Fibroblast of lung (primary cell): Measurements from ENCODE around the gene MCFD2.

Experiments used
- EZH2 ChIP-seq: IDR thresholded peaks from 2 replicates; pipeline ENCODE4 v1.5.1; 2012; ENCODE audit warnings: low read length, control low read depth, mild to moderate bottlenecking; ENCODE audit errors: missing control alignments
- TF ChIP-seq, protein P1 (sequence below), 2 donors: IDR thresholded peaks in 1 of 2; conservative IDR thresholded peaks in 1 of 2; 1 replicate in 1 of 2; 2 replicates in 1 of 2; pipeline ENCODE4 v1.5.1; 2011 to 2012; ENCODE audit warnings: low read length in 2 of 2, control low read depth in 1 of 2, inconsistent platforms in 1 of 2, low read depth in 1 of 2, mild to moderate bottlenecking in 1 of 2

DNA sequence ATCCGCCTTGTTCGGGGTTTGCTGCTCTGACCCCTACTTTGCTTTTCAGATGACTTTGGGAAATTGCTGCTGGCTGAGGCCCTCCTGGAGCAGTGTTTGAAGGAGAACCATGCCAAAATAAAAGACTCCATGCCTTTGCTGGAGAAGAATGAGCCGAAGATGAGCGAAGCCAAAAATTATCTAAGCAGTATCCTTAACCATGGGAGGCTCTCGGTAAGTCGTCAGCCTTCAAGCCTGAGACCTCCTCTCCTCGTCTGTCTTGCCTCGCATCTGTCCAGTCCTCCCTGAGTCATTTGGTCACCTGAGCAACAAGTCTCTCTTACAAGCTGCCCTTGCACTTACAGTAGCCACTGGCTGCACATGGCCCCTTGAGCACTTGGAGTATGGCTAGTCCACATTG is 34.7 kb upstream of the MCFD2 start:
- TF ChIP-seq, protein P1, sequence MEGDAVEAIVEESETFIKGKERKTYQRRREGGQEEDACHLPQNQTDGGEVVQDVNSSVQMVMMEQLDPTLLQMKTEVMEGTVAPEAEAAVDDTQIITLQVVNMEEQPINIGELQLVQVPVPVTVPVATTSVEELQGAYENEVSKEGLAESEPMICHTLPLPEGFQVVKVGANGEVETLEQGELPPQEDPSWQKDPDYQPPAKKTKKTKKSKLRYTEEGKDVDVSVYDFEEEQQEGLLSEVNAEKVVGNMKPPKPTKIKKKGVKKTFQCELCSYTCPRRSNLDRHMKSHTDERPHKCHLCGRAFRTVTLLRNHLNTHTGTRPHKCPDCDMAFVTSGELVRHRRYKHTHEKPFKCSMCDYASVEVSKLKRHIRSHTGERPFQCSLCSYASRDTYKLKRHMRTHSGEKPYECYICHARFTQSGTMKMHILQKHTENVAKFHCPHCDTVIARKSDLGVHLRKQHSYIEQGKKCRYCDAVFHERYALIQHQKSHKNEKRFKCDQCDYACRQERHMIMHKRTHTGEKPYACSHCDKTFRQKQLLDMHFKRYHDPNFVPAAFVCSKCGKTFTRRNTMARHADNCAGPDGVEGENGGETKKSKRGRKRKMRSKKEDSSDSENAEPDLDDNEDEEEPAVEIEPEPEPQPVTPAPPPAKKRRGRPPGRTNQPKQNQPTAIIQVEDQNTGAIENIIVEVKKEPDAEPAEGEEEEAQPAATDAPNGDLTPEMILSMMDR (conservative IDR thresholded peaks at IDR 0.05 in 1 of 2, IDR thresholded peaks at IDR 0.05 in 1 of 2; ENCODE audit: low read depth in 1 of 2, low read length in 2 of 2), result no peak
- no peak for TF ChIP-seq EZH2
